HG03342 (cell line): ENCODE measurements around the gene FGFR2.

ENCODE experiments used
- ATAC-seq: cut with Tn5 transposase; IDR thresholded peaks from one replicate; pipeline ENCODE4 v1.9.1; 2021; ENCODE audit warnings: mild to moderate bottlenecking, moderate library complexity; ENCODE audit not compliant: unreplicated experiment

FGFR2 gene

GRCh38 chr10:121497513-121498470, 100.5 kb downstream of the FGFR2 start:
- no peak for ATAC-seq

DNA sequence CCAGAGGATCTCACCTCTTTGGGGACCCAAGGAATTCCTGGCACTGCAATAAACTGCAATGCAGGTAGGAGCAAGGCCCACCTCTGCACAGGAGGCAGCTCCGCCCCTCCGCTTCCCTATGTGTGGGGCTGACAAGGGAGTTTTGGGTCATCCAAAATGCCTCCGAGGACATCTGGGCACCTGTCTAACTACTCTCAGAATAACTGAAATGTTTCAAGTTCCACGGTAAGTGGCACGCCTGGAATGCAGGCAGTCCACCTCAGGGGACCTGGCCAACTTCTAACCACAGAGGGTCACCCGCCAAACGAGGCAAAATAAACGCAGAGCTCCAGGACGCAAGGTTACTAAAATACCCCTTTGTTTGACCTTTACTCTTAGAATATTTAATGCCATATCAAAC, 102.5 kb downstream of the FGFR2 start:
- ATAC-seq: no peak

GRCh38 chr10:121494296-121494695, 103.9 kb downstream of the FGFR2 start:
- no peak for ATAC-seq

DNA sequence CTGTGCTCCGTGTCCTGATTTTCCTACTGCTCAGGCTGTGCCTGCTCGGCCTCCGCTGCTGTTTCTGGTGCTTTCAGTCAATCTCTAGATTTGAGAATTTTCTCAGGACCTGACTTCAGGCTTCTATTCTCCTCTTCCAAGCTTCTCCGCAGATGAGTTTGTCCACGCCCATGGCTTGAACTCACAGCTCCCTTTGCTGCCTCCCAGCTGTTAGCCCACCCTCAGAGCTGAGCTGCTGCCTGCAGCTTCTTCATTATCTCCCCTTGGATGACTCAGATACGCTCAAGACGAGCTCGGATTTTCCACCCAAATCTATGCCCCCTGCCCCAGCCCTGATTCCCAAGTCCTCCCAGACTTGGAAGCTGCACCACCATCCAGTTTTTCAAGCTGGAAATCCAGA, 104.7 kb downstream of the FGFR2 start:
- ATAC-seq: no peak

- no peak for ATAC-seq
These were observed 107.2 kb downstream of the FGFR2 start for GRCh38 chr10:121490871-121491519.

DNA sequence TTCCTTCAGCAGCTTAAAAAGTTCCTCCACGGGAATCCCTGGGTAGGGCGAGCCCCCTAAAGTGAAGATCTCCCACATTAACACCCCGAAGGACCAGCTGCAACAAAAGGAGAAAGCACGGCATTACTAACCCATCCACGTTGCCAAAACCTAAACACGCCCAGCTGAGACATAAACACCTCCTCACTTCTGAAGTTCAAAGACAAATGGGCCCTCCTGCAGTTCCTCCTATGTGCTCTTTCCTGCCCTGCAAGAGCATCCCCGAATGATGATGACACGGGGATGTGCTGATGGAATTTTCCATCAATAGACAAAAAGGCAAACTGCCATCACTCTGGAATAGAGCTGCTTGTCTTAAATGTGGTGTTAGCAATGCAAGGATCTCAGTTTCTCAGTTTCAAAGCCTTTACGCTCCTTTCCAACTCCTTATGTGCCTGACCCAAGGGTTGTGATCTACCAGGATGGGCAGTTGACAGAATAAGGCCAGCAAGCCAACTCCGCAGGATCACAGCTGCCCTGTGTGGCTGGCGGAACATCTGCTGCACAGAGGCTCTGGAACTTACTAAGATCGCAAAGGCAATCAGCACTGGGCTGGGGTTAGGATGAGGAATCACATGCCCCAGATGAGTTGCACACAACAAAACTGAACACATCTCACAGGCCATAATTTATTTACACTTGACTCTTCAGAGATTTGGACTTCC, 112.7 kb downstream of the FGFR2 start:
- ATAC-seq: no peak

GRCh38 chr10:121484816-121485215, 113.4 kb downstream of the FGFR2 start:
- ATAC-seq: no peak

DNA sequence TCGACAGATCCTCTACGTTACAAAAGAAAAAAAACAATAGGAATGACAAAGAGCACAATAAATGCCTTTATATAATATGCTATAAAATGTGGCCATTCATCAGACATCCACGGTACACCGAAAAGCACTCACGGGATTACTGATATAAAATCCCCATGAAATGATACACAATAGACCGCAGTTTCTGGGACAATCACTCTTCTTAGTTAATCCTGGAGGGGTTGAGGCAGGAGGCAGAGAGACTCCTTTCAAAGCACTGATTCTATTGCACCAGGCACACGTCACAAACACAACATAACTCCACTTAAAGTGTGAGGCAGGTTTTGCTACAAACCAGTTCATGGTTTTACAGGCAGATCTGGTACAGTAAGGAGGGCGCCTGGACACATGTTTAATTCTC, 113.8 kb downstream of the FGFR2 start:
- no peak for ATAC-seq

GRCh38 chr10:121481180-121481579, 117.1 kb downstream of the FGFR2 start:
- no peak for ATAC-seq

- no peak for ATAC-seq
These were observed 119.7 kb downstream of the FGFR2 start for GRCh38 chr10:121478556-121478955.

DNA sequence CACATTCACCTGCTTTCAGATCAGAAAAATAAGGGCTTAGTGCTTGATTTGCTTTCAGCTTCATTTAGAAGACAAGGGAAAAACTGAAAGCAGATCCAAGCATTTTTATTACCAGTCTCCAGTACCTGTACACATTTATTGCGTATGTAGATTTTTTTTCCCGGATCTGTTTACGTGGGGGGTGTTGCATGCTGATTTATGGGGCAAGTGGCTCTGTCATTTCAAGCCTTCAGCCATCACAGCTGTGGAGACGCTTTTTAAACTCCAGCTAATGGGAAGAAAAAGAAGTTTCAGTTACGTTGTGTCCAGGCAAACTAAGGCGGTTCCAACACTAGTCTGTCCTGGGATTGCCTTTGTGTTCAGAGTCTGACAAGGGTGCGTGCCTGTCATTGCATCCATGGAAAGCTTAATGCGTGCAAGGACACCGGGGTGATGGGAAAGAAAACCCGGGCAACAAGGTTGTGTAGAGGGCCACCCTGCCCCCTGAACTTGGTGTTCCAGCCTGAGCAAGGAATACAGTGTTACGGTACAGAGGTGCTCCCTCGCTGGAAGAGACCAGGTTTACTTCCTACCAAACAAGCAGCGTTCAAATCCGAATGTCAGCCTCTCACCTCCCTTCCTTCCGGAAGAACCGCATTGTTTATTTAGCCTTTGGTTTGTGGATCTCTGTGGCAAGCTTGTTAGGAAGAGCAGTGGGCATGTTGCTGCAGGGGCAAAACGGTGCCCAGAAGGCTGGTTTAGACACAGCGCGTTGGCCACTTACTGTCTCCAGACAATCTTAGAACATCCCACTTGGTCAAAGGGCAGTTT, 128.2 kb downstream of the FGFR2 start:
- ATAC-seq: no peak

- no peak for ATAC-seq
These were observed 129.5 kb downstream of the FGFR2 start for GRCh38 chr10:121468726-121469125.

DNA sequence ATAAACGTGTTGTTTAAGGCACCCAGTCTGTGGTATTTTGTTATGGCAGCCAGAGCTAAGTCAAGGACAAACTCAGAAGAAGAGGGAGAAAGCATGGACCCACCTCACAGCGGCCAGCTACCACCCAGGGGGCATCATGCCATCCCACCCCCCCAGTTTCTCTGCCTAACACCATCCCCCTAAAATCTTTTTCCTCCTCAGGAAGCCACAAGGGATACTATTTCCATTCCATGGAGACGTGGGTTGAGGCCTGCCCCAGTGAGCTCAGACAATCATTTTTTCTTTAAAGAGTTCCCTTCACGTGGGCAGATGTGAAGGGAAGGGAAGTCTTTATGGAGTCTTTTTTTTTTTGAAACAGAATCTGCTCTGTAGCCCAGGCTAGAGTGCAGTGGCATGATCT, 131.8 kb downstream of the FGFR2 start:
- no peak for ATAC-seq

DNA sequence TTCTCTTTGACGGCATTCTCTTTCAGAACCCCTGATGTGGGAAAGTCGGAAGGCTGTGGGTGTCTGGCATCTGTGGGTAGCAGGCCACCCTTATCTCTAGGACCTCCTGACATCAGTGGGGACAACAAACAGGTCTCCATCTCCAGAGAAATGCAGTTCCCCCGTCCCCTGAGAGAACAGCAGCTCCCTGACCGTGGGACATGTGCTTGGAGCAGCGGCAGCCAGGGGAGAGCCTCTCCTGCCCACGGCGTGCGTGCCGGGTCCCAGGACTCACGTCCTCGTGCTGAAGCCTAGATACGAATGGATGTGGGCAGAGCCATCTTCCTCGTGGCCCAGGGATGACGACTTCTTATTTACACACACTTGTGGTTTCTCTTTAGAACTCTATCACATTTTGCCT, 133.0 kb downstream of the FGFR2 start:
- ATAC-seq: no peak

GRCh38 chr10:121464517-121464916, 133.7 kb downstream of the FGFR2 start:
- no peak for ATAC-seq

DNA sequence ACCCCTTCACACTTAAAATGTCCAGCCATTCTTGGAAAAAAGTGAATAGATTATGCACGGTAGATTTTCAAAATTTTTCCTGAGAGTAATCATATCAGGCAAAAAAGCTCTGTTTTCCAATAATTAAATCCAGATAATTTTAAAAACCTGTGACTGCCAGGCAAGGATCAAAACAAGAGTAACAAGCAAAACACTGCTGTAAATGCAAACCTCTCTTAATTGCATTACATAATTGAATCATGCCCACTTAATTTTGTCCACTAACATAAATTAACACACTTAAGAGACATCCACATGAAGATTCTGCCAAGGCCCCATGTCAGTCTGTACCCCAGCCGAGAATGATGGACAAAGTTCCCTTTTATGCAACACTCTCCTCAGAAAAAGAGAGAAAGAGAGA, 135.3 kb downstream of the FGFR2 start:
- ATAC-seq: no peak

GRCh38 chr10:121462281-121462680, 136.0 kb downstream of the FGFR2 start:
- ATAC-seq: no peak

- no peak for ATAC-seq
These were observed 136.9 kb downstream of the FGFR2 start for GRCh38 chr10:121461307-121461706.

DNA sequence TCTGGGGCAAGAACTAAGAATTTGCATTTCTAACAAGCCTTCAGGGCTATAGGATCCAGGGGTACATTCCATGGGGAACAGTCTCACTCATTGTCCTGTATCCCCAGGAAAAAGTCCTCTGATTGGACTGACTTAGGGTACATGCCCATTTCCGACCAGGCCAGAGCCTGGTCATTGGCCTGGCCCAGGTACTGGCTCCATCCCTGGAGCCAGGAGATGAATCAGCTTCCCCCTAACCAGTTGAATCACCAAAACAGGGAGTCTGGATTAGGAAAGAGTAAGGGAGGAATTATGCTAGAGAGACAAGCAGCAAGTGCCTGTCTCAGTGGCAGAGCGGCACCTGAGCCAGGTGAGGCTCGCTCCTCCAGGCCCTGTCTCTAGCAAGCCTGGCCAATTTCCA, 137.5 kb downstream of the FGFR2 start:
- ATAC-seq: no peak

DNA sequence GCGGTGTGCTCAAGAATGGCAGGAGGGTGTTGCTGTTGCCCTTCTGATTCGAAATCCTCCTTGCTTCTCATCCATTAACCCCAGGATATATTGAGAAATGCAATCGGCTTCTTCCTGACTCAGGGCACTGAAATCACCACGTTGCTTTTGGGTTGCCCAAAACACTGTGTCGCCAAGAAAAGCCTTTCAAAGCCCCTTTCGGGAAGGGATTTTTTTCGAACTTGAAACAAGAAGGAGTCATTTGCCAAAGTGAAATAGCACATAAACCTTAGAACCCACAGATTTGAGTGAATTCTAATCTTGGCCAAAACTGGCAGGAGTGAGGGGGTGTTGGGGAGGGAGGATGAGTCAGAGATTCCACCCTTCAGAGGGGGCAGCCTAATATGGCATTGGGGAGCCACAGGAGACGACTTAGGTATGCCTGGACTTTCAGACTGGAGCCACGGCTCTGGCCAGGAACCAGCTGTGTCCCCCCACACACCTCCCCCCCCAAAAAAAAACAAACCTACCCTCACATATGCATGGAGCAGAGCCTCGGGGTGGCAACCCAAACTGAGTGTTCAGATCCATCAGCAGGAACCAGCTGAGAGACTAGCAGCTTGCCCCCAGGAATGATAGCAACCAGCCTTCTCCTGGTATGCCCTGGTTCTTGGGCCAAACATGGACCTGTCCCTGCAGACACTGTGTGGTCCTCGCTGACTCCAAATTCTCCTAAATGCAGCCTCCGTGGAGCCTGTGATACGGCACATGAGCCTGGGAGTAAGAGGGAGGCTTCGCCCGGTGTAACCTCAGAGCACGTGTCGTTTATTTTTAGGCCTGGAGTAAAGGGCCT, 138.4 kb downstream of the FGFR2 start:
- no peak for ATAC-seq
